Fibroblast of lung (primary cell): Measurements from ENCODE around the gene ADAMTS19. TPM values are rescaled to one million over a fixed set of nuclear protein-coding genes. Genes with fewer than 3 reads are reported as not detected.
A peak's percentile ranks its signal among the peaks of the same experiment; 100 is the strongest.

Source experiments
- DNase-seq, 2 donors: peaks; one replicate each; pipeline versions ENCODE4 v3.0.0 to v3.0.0-alpha.2; 2010; ENCODE audit warnings: low read depth in 2 of 2
- H2AFZ ChIP-seq: 2 replicates; pipeline ENCODE4 v1.5.1; 2012; ENCODE audit warnings: low read length, control low read depth, inconsistent platforms
- H3K27ac ChIP-seq: 2 replicates; pipeline ENCODE4 v1.5.1; 2011; ENCODE audit warnings: low read length, control low read depth; ENCODE audit not compliant: insufficient read depth
- H3K27me3 ChIP-seq: 2 replicates; pipeline ENCODE4 v1.5.1; 2011; ENCODE audit warnings: mild to moderate bottlenecking, low read length; ENCODE audit not compliant: control insufficient read depth, insufficient read depth
- H3K36me3 ChIP-seq: 2 replicates; pipeline ENCODE4 v1.5.1; 2011; ENCODE audit warnings: low read length; ENCODE audit not compliant: control insufficient read depth, insufficient read depth
- H3K4me1 ChIP-seq: 2 replicates; pipeline ENCODE4 v1.5.1; 2011; ENCODE audit warnings: low read length; ENCODE audit not compliant: control insufficient read depth, insufficient read depth; ENCODE audit errors: extremely low read depth
- H3K4me2 ChIP-seq: 2 replicates; pipeline ENCODE4 v1.5.1; 2011; ENCODE audit warnings: low read length, control low read depth; ENCODE audit not compliant: insufficient read depth; ENCODE audit errors: extremely low read depth
- H3K4me3 ChIP-seq, 4 experiments: fragments of 200-600 bp in 1 of 4; sonication (generic) in 1 of 4; replicated peaks in 1 of 4; 2 replicates each; pipeline ENCODE4 v1.5.1; 2011 to 2016; ENCODE audit warnings: low read length in 4 of 4, low read depth in 3 of 4, mild to moderate bottlenecking in 3 of 4, control low read depth in 2 of 4, inconsistent platforms in 1 of 4, mixed read lengths in 1 of 4; ENCODE audit not compliant: insufficient read depth in 1 of 4; ENCODE audit errors: control extremely low read depth in 1 of 4
- H3K79me2 ChIP-seq: 2 replicates; pipeline ENCODE4 v1.5.1; 2012; ENCODE audit warnings: mild to moderate bottlenecking, low read length, inconsistent platforms; ENCODE audit not compliant: control insufficient read depth, insufficient read depth
- H3K9ac ChIP-seq: 2 replicates; pipeline ENCODE4 v1.5.1; 2011; ENCODE audit warnings: mild to moderate bottlenecking, low read length, control low read depth; ENCODE audit not compliant: insufficient read depth
- H3K9me3 ChIP-seq: 2 replicates; pipeline ENCODE4 v1.5.1; 2012; ENCODE audit warnings: low read depth, low read length; ENCODE audit not compliant: control insufficient read depth, insufficient read depth
- H4K20me1 ChIP-seq: 2 replicates; pipeline ENCODE4 v1.5.1; 2011; ENCODE audit warnings: low read length; ENCODE audit not compliant: control insufficient read depth, insufficient read depth; ENCODE audit errors: extremely low read depth
- CTCF ChIP-seq, 2 donors: IDR thresholded peaks in 1 of 2; conservative IDR thresholded peaks in 1 of 2; 1 replicate in 1 of 2; 2 replicates in 1 of 2; pipeline ENCODE4 v1.5.1; 2011 to 2012; ENCODE audit warnings: low read length in 2 of 2, control low read depth in 1 of 2, inconsistent platforms in 1 of 2, low read depth in 1 of 2, mild to moderate bottlenecking in 1 of 2
- EZH2 ChIP-seq: IDR thresholded peaks from 2 replicates; pipeline ENCODE4 v1.5.1; 2012; ENCODE audit warnings: low read length, control low read depth, mild to moderate bottlenecking; ENCODE audit errors: missing control alignments
- polyA plus RNA-seq, 2 donors: library from polyadenylated mRNA; depleted of rRNA in 1 of 2; stranded (reverse) in 1 of 2; unstranded in 1 of 2; fragments of >200 nt; gene quantifications; 2 replicates each; pipeline ENCODE4 v1.2.1, GENCODE V29; 2011 to 2012; ENCODE audit warnings: missing spikeins in 1 of 2
- total RNA-seq: library from RNA; depleted of rRNA; stranded (reverse); fragments of >200 nt; gene quantifications from 2 replicates; pipeline ENCODE4 v1.2.1, GENCODE V29; 2014

ADAMTS19 gene
- total and polyA plus RNA-seq, 2 donors (not counting 1 experiment from before 2014, with no cell fraction given) = 0.09 to 0.33 TPM

GRCh38 chr5:129460936-129461710 is 1.0 kb downstream of the ADAMTS19 start:
- peak; percentile 11 to 36 for DNase-seq

GRCh38 chr5:129461711-129462332 is 1.7 kb downstream of the ADAMTS19 start:
- Histone ChIP-seq H3K4me2 (peak overlapping the region; percentile 68), H3K36me3 (no peaks in the 10 kb centered on the region), H3K27ac (no peak overlapping the region), H3K4me3 (peak overlapping the region in 2 of 4 experiments; percentile 19 to 41), H3K27me3 (peaks cover 5% of the 10 kb centered on the region), H3K4me1 (no peaks in the 10 kb centered on the region), H3K9me3 (no peaks in the 10 kb centered on the region), H2AFZ (no peak overlapping the region), H4K20me1 (no peaks in the 10 kb centered on the region), H3K9ac (no peak overlapping the region), H3K79me2 (no peaks in the 10 kb centered on the region)
- peak in 1 of 2 donors; percentile 2 for DNase-seq
- TF ChIP-seq CTCF (conservative IDR thresholded peaks at IDR 0.05 in 1 of 2, IDR thresholded peaks at IDR 0.05 in 1 of 2; ENCODE audit: low read depth in 1 of 2, low read length in 2 of 2) (no peak), EZH2 (peak; percentile 52)

More at GRCh38 chr5:129460936-129461710, 1.0 kb downstream of the ADAMTS19 start:
- H3K4me1 ChIP-seq = no peaks in the 10 kb centered on the region
- no peak overlapping the region for H3K27ac ChIP-seq
- no peaks in the 10 kb centered on the region for H3K36me3 ChIP-seq
- no peaks in the 10 kb centered on the region for H3K79me2 ChIP-seq
- TF ChIP-seq EZH2 (no peak), CTCF (conservative IDR thresholded peaks at IDR 0.05 in 1 of 2, IDR thresholded peaks at IDR 0.05 in 1 of 2; ENCODE audit: low read depth in 1 of 2, low read length in 2 of 2) (peak in 1 of 2 donors; percentile 35)
- H3K4me2 ChIP-seq = peak overlapping the region; percentile 99
- no peak overlapping the region for H3K9ac ChIP-seq
- H3K27me3 ChIP-seq = peaks cover 5% of the 10 kb centered on the region
- peak overlapping the region; percentile 30 for H2AFZ ChIP-seq
- peak overlapping the region; percentile 29 to 71 (median 48) for H3K4me3 ChIP-seq
- H4K20me1 ChIP-seq = no peaks in the 10 kb centered on the region
- no peaks in the 10 kb centered on the region for H3K9me3 ChIP-seq

- no peak for DNase-seq
- no peaks in the 10 kb centered on the region for H3K4me1 ChIP-seq
- no peaks in the 10 kb centered on the region for H3K27me3 ChIP-seq
- H3K27ac ChIP-seq = no peak overlapping the region
- H3K79me2 ChIP-seq = no peaks in the 10 kb centered on the region
- no peaks in the 10 kb centered on the region for H3K36me3 ChIP-seq
- H3K9ac ChIP-seq = no peak overlapping the region
- H2AFZ ChIP-seq = no peak overlapping the region
- H4K20me1 ChIP-seq = no peaks in the 10 kb centered on the region
- TF ChIP-seq EZH2 (no peak), CTCF (conservative IDR thresholded peaks at IDR 0.05 in 1 of 2, IDR thresholded peaks at IDR 0.05 in 1 of 2; ENCODE audit: low read depth in 1 of 2, low read length in 2 of 2) (no peak)
- no peak overlapping the region for H3K4me2 ChIP-seq
- H3K9me3 ChIP-seq = no peaks in the 10 kb centered on the region
- H3K4me3 ChIP-seq = no peak overlapping the region
Measured at GRCh38 chr5:129465776-129466344, 5.8 kb downstream of the ADAMTS19 start.
